GM08714 (cell line): ENCODE data around the gene ATP6V1G1.

ENCODE experiments used
- H3K4me3 ChIP-seq: fragments of 200-500 bp; sonication (Bioruptor generic); 2 replicates; pipeline ENCODE4 v1.5.1; 2014; ENCODE audit warnings: mild to moderate bottlenecking, low read length, inconsistent platforms
- ZNF274 ChIP-seq: IDR thresholded peaks from 2 replicates; pipeline ENCODE4 v1.6.1; 2012; ENCODE audit warnings: mild to moderate bottlenecking, low read depth, low read length

The ATP6V1G1 gene

DNA sequence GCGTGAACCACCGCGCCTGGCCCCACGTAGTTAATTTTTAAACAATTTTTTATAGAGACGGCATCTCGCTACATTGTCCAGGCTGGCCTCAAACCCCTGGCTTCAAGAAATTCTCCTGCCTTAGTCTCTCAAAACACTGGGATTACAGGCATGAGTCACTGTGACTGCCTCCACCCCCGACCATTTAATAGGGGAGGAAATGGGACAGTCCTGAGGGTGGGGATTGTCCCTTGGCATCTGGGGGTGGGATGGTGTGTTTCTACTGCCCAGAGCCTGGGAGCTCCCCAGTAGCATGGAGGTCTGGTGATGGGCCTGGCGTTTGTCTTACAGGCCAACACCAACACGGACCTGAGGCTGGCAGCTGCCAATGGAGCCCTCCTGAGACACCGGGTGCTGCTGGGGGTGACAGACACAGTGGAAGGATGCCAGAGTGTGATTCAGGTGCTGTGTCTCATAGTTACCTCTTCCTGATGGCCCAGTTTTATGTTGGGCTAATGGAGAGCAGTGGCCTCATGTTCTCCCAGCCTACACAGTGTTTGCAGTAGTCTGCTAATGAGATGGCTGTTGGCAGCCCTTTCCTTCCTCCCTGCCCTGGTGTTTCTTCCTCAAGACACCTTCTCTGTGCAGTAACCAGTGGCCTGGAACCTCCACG lies 46.0 kb downstream of the ATP6V1G1 start:
- H3K4me3 ChIP-seq: no peak overlapping the region
- TF ChIP-seq ZNF274: no peak

DNA sequence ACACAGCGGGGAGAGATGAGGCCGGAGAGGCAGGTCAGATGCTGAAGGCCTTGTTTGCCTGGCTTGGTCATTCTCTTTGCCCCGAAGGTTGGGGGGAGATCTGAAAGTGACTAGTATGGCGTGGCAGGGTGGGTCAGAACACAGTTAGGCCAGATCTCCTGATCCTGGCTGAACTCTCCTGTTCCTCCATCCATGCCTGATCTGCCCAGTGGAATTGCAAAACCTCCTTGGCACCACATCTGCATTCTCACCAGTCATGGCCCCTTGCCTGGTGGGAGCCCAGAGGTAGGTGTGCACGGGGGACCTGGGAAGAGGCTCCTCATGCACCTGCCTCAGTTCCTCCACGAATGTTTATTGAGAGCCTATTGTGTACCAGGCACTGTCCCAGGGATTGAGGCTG lies 46.8 kb downstream of the ATP6V1G1 start:
- no peak overlapping the region for H3K4me3 ChIP-seq
- no peak for TF ChIP-seq ZNF274

DNA sequence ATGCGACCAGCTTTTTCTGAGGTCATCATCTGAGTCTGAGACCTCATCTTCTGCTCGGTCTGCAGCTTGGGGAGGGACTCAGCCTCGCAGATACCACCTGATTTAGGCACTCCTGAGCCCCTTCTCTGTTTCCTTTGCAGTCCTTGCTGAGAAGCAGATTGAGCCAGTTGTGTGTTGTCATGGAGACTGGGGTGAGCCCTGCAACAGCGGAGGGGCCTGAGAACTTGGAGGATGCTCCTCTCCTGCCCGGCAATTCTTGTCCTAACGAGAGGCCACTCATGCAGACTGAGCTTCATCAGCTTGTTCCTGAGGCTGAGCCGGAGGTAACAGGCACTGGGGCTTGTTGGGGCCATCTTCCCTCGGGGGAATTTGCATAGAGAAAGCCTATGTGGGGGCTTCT lies 50.8 kb downstream of the ATP6V1G1 start:
- no peak for TF ChIP-seq ZNF274
- H3K4me3 ChIP-seq: no peak overlapping the region

DNA sequence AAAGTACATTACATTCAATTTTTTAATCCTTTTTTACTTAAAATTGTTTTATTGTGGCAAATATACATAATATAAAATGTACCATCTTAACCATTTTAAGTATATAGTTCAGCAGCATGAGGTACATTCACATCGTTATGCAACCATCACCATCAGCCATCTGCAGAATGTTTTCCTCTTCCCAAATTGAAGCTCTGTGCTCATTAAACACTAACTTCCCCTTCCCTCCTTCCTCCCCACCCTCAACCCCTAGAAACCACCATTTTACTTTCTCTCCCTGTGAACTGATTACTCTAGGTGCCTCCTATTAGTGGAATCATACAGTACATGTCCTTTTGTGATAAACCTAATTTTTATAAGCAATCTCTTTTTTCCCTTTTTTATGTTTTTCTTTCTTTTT lies 54.4 kb downstream of the ATP6V1G1 start:
- no peak for TF ChIP-seq ZNF274
- H3K4me3 ChIP-seq: no peak overlapping the region

DNA sequence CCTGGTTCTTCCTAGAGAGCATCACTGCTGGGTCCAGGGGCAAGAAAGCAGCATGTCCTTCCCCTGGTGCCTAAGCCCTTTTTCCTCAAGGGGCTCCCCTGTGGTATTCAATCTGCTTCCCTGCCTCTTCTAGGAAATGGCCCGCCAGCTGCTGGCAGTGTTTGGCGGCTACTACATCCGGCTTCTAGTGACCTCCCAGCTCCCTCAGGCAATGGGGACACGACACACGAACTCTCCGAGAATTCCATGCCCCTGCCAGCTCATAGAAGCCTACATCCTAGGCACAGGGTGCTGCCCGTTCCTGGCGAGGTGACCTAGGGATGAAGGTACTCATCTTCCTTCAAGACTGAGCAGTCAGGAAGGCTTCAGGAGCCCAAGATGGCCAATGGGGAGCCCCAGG lies 55.4 kb downstream of the ATP6V1G1 start:
- no peak for TF ChIP-seq ZNF274
- no peak overlapping the region for H3K4me3 ChIP-seq

DNA sequence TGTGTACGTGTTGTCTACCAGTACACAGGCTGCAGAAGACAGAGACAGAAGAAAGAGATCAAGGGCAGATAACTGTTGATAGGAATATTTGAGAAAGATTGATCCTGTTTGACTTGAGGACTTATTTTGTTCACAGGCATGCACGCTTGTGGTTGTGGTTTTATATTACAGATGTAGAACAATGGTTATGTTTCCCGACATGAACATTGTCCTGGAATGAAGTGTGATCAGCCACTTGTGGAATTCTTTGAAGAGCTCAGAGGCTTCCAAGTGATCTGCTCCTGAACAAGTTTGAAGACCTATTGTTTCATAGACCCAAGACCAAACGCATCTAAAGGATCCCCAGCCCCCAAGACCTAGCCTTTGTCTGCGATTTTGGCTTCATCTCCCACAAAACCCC lies 56.3 kb downstream of the ATP6V1G1 start:
- TF ChIP-seq ZNF274: no peak
- no peak overlapping the region for H3K4me3 ChIP-seq
